Measurements from ENCODE around the gene ILK. TPM values are rescaled to one million over a fixed set of nuclear protein-coding genes. Genes with fewer than 3 reads are reported as not detected.
A peak's percentile ranks its signal among the peaks of the same experiment; 100 is the strongest.

The ILK gene
- total RNA-seq, 1 donor from 2014 or later = 183 TPM

GRCh38 chr11:6636480-6636879, 32.9 kb downstream of the ILK start:
- DNase-seq (ENCODE audit: low read depth) = no peak

- DNase-seq (ENCODE audit: low read depth) = peak; percentile 69
Measured at GRCh38 chr11:6637871-6638270, 34.3 kb downstream of the ILK start.

- peak; percentile 2 for DNase-seq (ENCODE audit: low read depth)
Measured at GRCh38 chr11:6638429-6638828, 34.9 kb downstream of the ILK start.

GRCh38 chr11:6640036-6640984, 36.7 kb downstream of the ILK start:
- no peak for DNase-seq (ENCODE audit: low read depth)

GRCh38 chr11:6640985-6641701, 37.6 kb downstream of the ILK start:
- DNase-seq (ENCODE audit: low read depth) = no peak

GRCh38 chr11:6642957-6643356, 39.4 kb downstream of the ILK start:
- no peak for DNase-seq (ENCODE audit: low read depth)

GRCh38 chr11:6646071-6646470, 42.5 kb downstream of the ILK start:
- DNase-seq (ENCODE audit: low read depth) = no peak

GRCh38 chr11:6646576-6646917, 43.0 kb downstream of the ILK start:
- no peak for DNase-seq (ENCODE audit: low read depth)

- no peak for DNase-seq (ENCODE audit: low read depth)
Measured at GRCh38 chr11:6646918-6647679, 43.5 kb downstream of the ILK start.

GRCh38 chr11:6647836-6648235, 44.3 kb downstream of the ILK start:
- DNase-seq (ENCODE audit: low read depth) = no peak

GRCh38 chr11:6648501-6648900, 44.9 kb downstream of the ILK start:
- no peak for DNase-seq (ENCODE audit: low read depth)

- DNase-seq (ENCODE audit: low read depth) = no peak
Measured at GRCh38 chr11:6650104-6650503, 46.5 kb downstream of the ILK start.

- DNase-seq (ENCODE audit: low read depth) = no peak
Measured at GRCh38 chr11:6650980-6651379, 47.4 kb downstream of the ILK start.

GRCh38 chr11:6652182-6652581, 48.6 kb downstream of the ILK start:
- DNase-seq (ENCODE audit: low read depth) = no peak

- DNase-seq (ENCODE audit: low read depth) = no peak
Measured at GRCh38 chr11:6653097-6653496, 49.5 kb downstream of the ILK start.

- DNase-seq (ENCODE audit: low read depth) = no peak
Measured at GRCh38 chr11:6653656-6654055, 50.1 kb downstream of the ILK start.

GRCh38 chr11:6654281-6655019, 50.9 kb downstream of the ILK start:
- DNase-seq (ENCODE audit: low read depth) = no peak

GRCh38 chr11:6655020-6655789, 51.6 kb downstream of the ILK start:
- DNase-seq (ENCODE audit: low read depth) = no peak

- DNase-seq (ENCODE audit: low read depth) = no peak
Measured at GRCh38 chr11:6655790-6656583, 52.4 kb downstream of the ILK start, which contains the start of gene DCHS1. DCHS1 (minus strand) TSS chr11:6655809; CDS start chr11:6641613, 14,196 bp downstream.

- no peak for DNase-seq (ENCODE audit: low read depth)
Measured at GRCh38 chr11:6656584-6656915, 53.0 kb downstream of the ILK start.

Data from renal cortical epithelial cell (primary cell).